ENCODE results near the gene IQSEC3. TPM values are rescaled to one million over a fixed set of nuclear protein-coding genes. Genes with fewer than 3 reads are reported as not detected.

The IQSEC3 gene
- total and polyA plus RNA-seq, 10 of the 15 experiments (the other 5 are each of a cell fraction or from before 2014, with no cell fraction given), result not detected

GRCh38 chr12:218728-219590 is 152.4 kb downstream of the IQSEC3 start:
- TF ChIP-seq BMI1 (IDR thresholded peaks at IDR 0.05; ENCODE audit: borderline replicate concordance) (no peak), MEF2A (IDR thresholded peaks at IDR 0.05; ENCODE audit: insufficient read depth, low read depth, low read length) (no peak), YBX1 (IDR thresholded peaks at IDR 0.05) (no peak), IRF3 (IDR thresholded peaks at IDR 0.05) (no peak)
- intact Hi-C loops (cut with micrococcal nuclease; ENCODE audit: unreplicated experiment) (no loop called here), in situ Hi-C loops (cut with MboI) (no loop called here)
- DNase-seq (ENCODE audit: low read depth, low spot score), result no peak
- no peak for ATAC-seq
- POLR2A ChIA-PET, result no interaction called here
- RAD21 ChIA-PET (ENCODE audit: unreplicated experiment), result interaction anchor here (0.7 kb wide), 1 partner anchor 28 kb away, joined by 3 read pairs; no protein-coding TSS in a partner anchor
- no peak overlapping the region for H3K4me3 ChIP-seq
- no peak overlapping the region for H3K27ac ChIP-seq (ENCODE audit: control insufficient read depth, insufficient read depth)
- no peaks in the 10 kb centered on the region for H3K36me3 ChIP-seq (ENCODE audit: control insufficient read depth in 2 of 2, insufficient read depth in 2 of 2, low read length in 1 of 2)
- no peak overlapping the region for H3K9ac ChIP-seq (ENCODE audit: control insufficient read depth, insufficient read depth, low read length)
- no peaks in the 10 kb centered on the region for H3K79me2 ChIP-seq (ENCODE audit: control insufficient read depth, insufficient read depth, low read length)
- H3K27me3 ChIP-seq (replicated peaks in 1 of 2; ENCODE audit: control insufficient read depth in 2 of 2, insufficient read depth in 2 of 2, low read length in 1 of 2), result no peaks in the 10 kb centered on the region; a peak in 1 of 4 replicates
- FAIRE-seq, result no peak
- no peak overlapping the region for H2AFZ ChIP-seq (ENCODE audit: control insufficient read depth, low read depth, low read length)
- no peaks in the 10 kb centered on the region for H3K4me1 ChIP-seq (ENCODE audit: control insufficient read depth, insufficient read depth, low read length)
- CTCF ChIA-PET, result interaction anchor here (0.7 to 1.2 kb wide), 3 partner anchors 7 to 112 kb away, joined by 4 read pairs; partner anchors contain the start of gene SLC6A13
- no peak overlapping the region for H3K4me2 ChIP-seq (ENCODE audit: control insufficient read depth, insufficient read depth)
- WGBS (ENCODE audit: insufficient coverage, insufficient replicate concordance, low lambda C conversion rate, missing lambda C conversion rate), result 50% methylated on average over 27 of the region's 30 CpGs
- SMC1A ChIA-PET (ENCODE audit: uncharacterized antibody, unreplicated experiment), result interaction anchor here (1.1 kb wide), 1 partner anchor 112 kb away, joined by 3 read pairs; no protein-coding TSS in a partner anchor
- BruUV-seq (replicated peaks), result no TSS peak
- no peaks in the 10 kb centered on the region for H3K9me3 ChIP-seq (replicated peaks; ENCODE audit: control insufficient read depth, insufficient read depth, low read length)
- no peaks in the 10 kb centered on the region for H4K20me1 ChIP-seq (ENCODE audit: control insufficient read depth, insufficient read depth)
